ENCODE results near the gene SERP2. TPM values are rescaled to one million over a fixed set of nuclear protein-coding genes. Genes with fewer than 3 reads are reported as not detected.

SERP2 gene
- total RNA-seq, 1 donor from 2014 or later: 0.25 TPM

- Mint-ChIP-seq H3K9me3 (no peaks in the 10 kb centered on the region), H3K4me1 (ENCODE audit: low read depth) (no peaks in the 10 kb centered on the region), H3K27ac (no peak overlapping the region), H3K27me3 (ENCODE audit: low read depth) (peaks cover 19% of the 10 kb centered on the region), H3K36me3 (ENCODE audit: low read depth) (no peaks in the 10 kb centered on the region), H3K4me3 (ENCODE audit: low read depth) (no peak overlapping the region)
- intact Hi-C loops (cut with micrococcal nuclease): no loop called here
- DNase-seq (ENCODE audit: low spot score): no peak
These were observed 51.6 kb downstream of the SERP2 start for GRCh38 chr13:44425041-44425814.

GRCh38 chr13:44425815-44426078 is 52.1 kb downstream of the SERP2 start:
- H3K27ac Mint-ChIP-seq: no peak overlapping the region
- no peaks in the 10 kb centered on the region for H3K36me3 Mint-ChIP-seq (ENCODE audit: low read depth)
- H3K4me3 Mint-ChIP-seq (ENCODE audit: low read depth): no peak overlapping the region
- H3K27me3 Mint-ChIP-seq (ENCODE audit: low read depth): peaks cover 19% of the 10 kb centered on the region
- intact Hi-C loops (cut with micrococcal nuclease): no loop called here
- no peaks in the 10 kb centered on the region for H3K9me3 Mint-ChIP-seq
- no peaks in the 10 kb centered on the region for H3K4me1 Mint-ChIP-seq (ENCODE audit: low read depth)
- no peak for DNase-seq (ENCODE audit: low spot score)

- Mint-ChIP-seq H3K4me3 (ENCODE audit: low read depth) (no peak overlapping the region), H3K9me3 (no peaks in the 10 kb centered on the region), H3K27me3 (ENCODE audit: low read depth) (peaks cover 25% of the 10 kb centered on the region), H3K27ac (no peak overlapping the region), H3K4me1 (ENCODE audit: low read depth) (no peaks in the 10 kb centered on the region), H3K36me3 (ENCODE audit: low read depth) (no peaks in the 10 kb centered on the region)
- intact Hi-C loops (cut with micrococcal nuclease): no loop called here
- DNase-seq (ENCODE audit: low spot score): no peak
These were observed 52.8 kb downstream of the SERP2 start for GRCh38 chr13:44426461-44426860.

GRCh38 chr13:44429311-44429710 is 55.7 kb downstream of the SERP2 start:
- intact Hi-C loops (cut with micrococcal nuclease): no loop called here
- H3K36me3 Mint-ChIP-seq (ENCODE audit: low read depth): no peaks in the 10 kb centered on the region
- peaks cover 42% of the 10 kb centered on the region for H3K27me3 Mint-ChIP-seq (ENCODE audit: low read depth)
- H3K4me1 Mint-ChIP-seq (ENCODE audit: low read depth): no peaks in the 10 kb centered on the region
- no peak overlapping the region for H3K4me3 Mint-ChIP-seq (ENCODE audit: low read depth)
- no peak overlapping the region for H3K27ac Mint-ChIP-seq
- H3K9me3 Mint-ChIP-seq: no peaks in the 10 kb centered on the region
- no peak for DNase-seq (ENCODE audit: low spot score)

- H3K4me1 Mint-ChIP-seq (ENCODE audit: low read depth): peaks cover 10% of the 10 kb centered on the region
- H3K27ac Mint-ChIP-seq: no peak overlapping the region
- peaks cover 51% of the 10 kb centered on the region for H3K27me3 Mint-ChIP-seq (ENCODE audit: low read depth)
- DNase-seq (ENCODE audit: low spot score): no peak
- H3K36me3 Mint-ChIP-seq (ENCODE audit: low read depth): peaks cover 2% of the 10 kb centered on the region
- no peaks in the 10 kb centered on the region for H3K9me3 Mint-ChIP-seq
- no peak overlapping the region for H3K4me3 Mint-ChIP-seq (ENCODE audit: low read depth)
- intact Hi-C loops (cut with micrococcal nuclease): no loop called here
These were observed 57.5 kb downstream of the SERP2 start for GRCh38 chr13:44431150-44431549.

GRCh38 chr13:44432650-44433049 is 59.0 kb downstream of the SERP2 start:
- intact Hi-C loops (cut with micrococcal nuclease): no loop called here
- H3K9me3 Mint-ChIP-seq: no peaks in the 10 kb centered on the region
- H3K27ac Mint-ChIP-seq: no peak overlapping the region
- no peak for DNase-seq (ENCODE audit: low spot score)
- H3K36me3 Mint-ChIP-seq (ENCODE audit: low read depth): peaks cover 2% of the 10 kb centered on the region
- peaks cover 57% of the 10 kb centered on the region for H3K27me3 Mint-ChIP-seq (ENCODE audit: low read depth)
- H3K4me3 Mint-ChIP-seq (ENCODE audit: low read depth): no peak overlapping the region
- peaks cover 17% of the 10 kb centered on the region for H3K4me1 Mint-ChIP-seq (ENCODE audit: low read depth)

- no peak overlapping the region for H3K4me3 Mint-ChIP-seq (ENCODE audit: low read depth)
- H3K27ac Mint-ChIP-seq: no peak overlapping the region
- intact Hi-C loops (cut with micrococcal nuclease): loop anchor here (2.0 kb wide), 1 partner anchor 235 kb away; no protein-coding TSS in a partner anchor
- no peaks in the 10 kb centered on the region for H3K9me3 Mint-ChIP-seq
- no peak for DNase-seq (ENCODE audit: low spot score)
- H3K4me1 Mint-ChIP-seq (ENCODE audit: low read depth): peaks cover 17% of the 10 kb centered on the region
- peaks cover 2% of the 10 kb centered on the region for H3K36me3 Mint-ChIP-seq (ENCODE audit: low read depth)
- peaks cover 63% of the 10 kb centered on the region for H3K27me3 Mint-ChIP-seq (ENCODE audit: low read depth)
These were observed 60.5 kb downstream of the SERP2 start for GRCh38 chr13:44433863-44434765.

GRCh38 chr13:44434766-44435141 is 61.1 kb downstream of the SERP2 start:
- Mint-ChIP-seq H3K36me3 (ENCODE audit: low read depth) (peaks cover 2% of the 10 kb centered on the region), H3K27me3 (ENCODE audit: low read depth) (peaks cover 69% of the 10 kb centered on the region), H3K9me3 (no peaks in the 10 kb centered on the region), H3K27ac (no peak overlapping the region), H3K4me3 (ENCODE audit: low read depth) (no peak overlapping the region), H3K4me1 (ENCODE audit: low read depth) (peaks cover 17% of the 10 kb centered on the region)
- no peak for DNase-seq (ENCODE audit: low spot score)
- intact Hi-C loops (cut with micrococcal nuclease): loop anchor here (1.0 to 5.0 kb wide), 3 partner anchors 191 to 292 kb away; no protein-coding TSS in a partner anchor

GRCh38 chr13:44435142-44435918 is 61.7 kb downstream of the SERP2 start:
- peaks cover 2% of the 10 kb centered on the region for H3K36me3 Mint-ChIP-seq (ENCODE audit: low read depth)
- DNase-seq (ENCODE audit: low spot score): peak; percentile 64
- H3K27me3 Mint-ChIP-seq (ENCODE audit: low read depth): peaks cover 75% of the 10 kb centered on the region
- H3K4me1 Mint-ChIP-seq (ENCODE audit: low read depth): peaks cover 17% of the 10 kb centered on the region
- intact Hi-C loops (cut with micrococcal nuclease): loop anchor here (1.0 to 5.0 kb wide), 3 partner anchors 192 to 293 kb away; no protein-coding TSS in a partner anchor
- no peaks in the 10 kb centered on the region for H3K9me3 Mint-ChIP-seq
- H3K4me3 Mint-ChIP-seq (ENCODE audit: low read depth): peak overlapping the region; percentile 76
- H3K27ac Mint-ChIP-seq: peak overlapping the region; percentile 9

- peaks cover 2% of the 10 kb centered on the region for H3K36me3 Mint-ChIP-seq (ENCODE audit: low read depth)
- DNase-seq (ENCODE audit: low spot score): no peak
- peaks cover 79% of the 10 kb centered on the region for H3K27me3 Mint-ChIP-seq (ENCODE audit: low read depth)
- no peak overlapping the region for H3K27ac Mint-ChIP-seq
- peak overlapping the region; percentile 76 for H3K4me3 Mint-ChIP-seq (ENCODE audit: low read depth)
- intact Hi-C loops (cut with micrococcal nuclease): loop anchor here (1.0 to 5.0 kb wide), 4 partner anchors 193 to 294 kb away; no protein-coding TSS in a partner anchor
- H3K4me1 Mint-ChIP-seq (ENCODE audit: low read depth): peaks cover 17% of the 10 kb centered on the region
- H3K9me3 Mint-ChIP-seq: no peaks in the 10 kb centered on the region
These were observed 62.4 kb downstream of the SERP2 start for GRCh38 chr13:44435919-44436510.

- no peak for DNase-seq (ENCODE audit: low spot score)
- H3K27ac Mint-ChIP-seq: no peak overlapping the region
- H3K9me3 Mint-ChIP-seq: no peaks in the 10 kb centered on the region
- H3K4me1 Mint-ChIP-seq (ENCODE audit: low read depth): peaks cover 17% of the 10 kb centered on the region
- peaks cover 2% of the 10 kb centered on the region for H3K36me3 Mint-ChIP-seq (ENCODE audit: low read depth)
- intact Hi-C loops (cut with micrococcal nuclease): loop anchor here (1.0 to 5.0 kb wide), 2 partner anchors 245 to 294 kb away; no protein-coding TSS in a partner anchor
- peak overlapping the region; percentile 76 for H3K4me3 Mint-ChIP-seq (ENCODE audit: low read depth)
- peaks cover 75% of the 10 kb centered on the region for H3K27me3 Mint-ChIP-seq (ENCODE audit: low read depth)
These were observed 63.1 kb downstream of the SERP2 start for GRCh38 chr13:44436589-44437337.

All from activated T-helper 2 cell treated with anti-CD3 and anti-CD28 coated beads, Interferon-gamma antibody, Interleukin-2, Interleukin-4, amounts not matched to agents 10 μg/mL and 5 μg/mL and 100 μg/mL, durations not matched to agents 14 hours and 24 hours and 36 hours (primary cell).